H1 (cell line): ENCODE data around the gene RHEX. TPM values are rescaled to one million over a fixed set of nuclear protein-coding genes. Genes with fewer than 3 reads are reported as not detected.

Source experiments
- CTCF ChIA-PET: fragments of 300-600 bp; sonication (Branson Sonifier 250); formaldehyde crosslinking; loops from one replicate; lab custom pipeline; 2021; ENCODE audit not compliant: partially characterized antibody; lab: Charles Lee
- POLR2A ChIA-PET: fragments of 300-600 bp; sonication (Branson Sonifier 250); formaldehyde crosslinking; loops from one replicate; lab custom pipeline; 2021; ENCODE audit warnings: inconsistent platforms; ENCODE audit not compliant: partially characterized antibody; lab: Charles Lee
- DNase-seq, 2 experiments: peaks; one replicate each; pipeline versions ENCODE4 v3.0.0 to v3.0.0-alpha.2; 2010 to 2022; ENCODE audit warnings: low spot score in 2 of 2, low read depth in 1 of 2, mixed read lengths in 1 of 2
- FAIRE-seq: peaks from 2 replicates; lab custom pipeline; 2011; peaks lifted over from hg19 to GRCh38; lab: Jason Lieb, UNC
- H2AFZ ChIP-seq: 2 replicates; pipeline ENCODE4 v1.8.1; 2012; ENCODE audit warnings: low read length, inconsistent platforms
- H2AK5ac ChIP-seq: 2 replicates; pipeline ENCODE4 v1.6.1; 2013; ENCODE audit warnings: low read depth, low read length
- H2BK120ac ChIP-seq: replicated peaks from 2 replicates; pipeline ENCODE3; 2013; ENCODE audit warnings: low read depth, low read length, inconsistent platforms
- H2BK12ac ChIP-seq: 2 replicates; pipeline ENCODE4 v1.6.1; 2013; ENCODE audit warnings: low read depth, low read length
- H2BK15ac ChIP-seq: 2 replicates; pipeline ENCODE4 v1.6.1; 2013; ENCODE audit warnings: low read length
- H2BK20ac ChIP-seq: 2 replicates; pipeline ENCODE4 v1.6.1; 2013; ENCODE audit warnings: low read length
- H2BK5ac ChIP-seq: 2 replicates; pipeline ENCODE4 v1.6.1; 2013; ENCODE audit warnings: low read depth, low read length
- H3K14ac ChIP-seq: 2 replicates; pipeline ENCODE4 v1.6.1; 2013; ENCODE audit warnings: inconsistent platforms; ENCODE audit not compliant: insufficient read length
- H3K18ac ChIP-seq: 2 replicates; pipeline ENCODE4 v1.6.1; 2013; ENCODE audit warnings: low read length; ENCODE audit errors: extremely low read depth
- H3K23ac ChIP-seq: 2 replicates; pipeline ENCODE4 v1.6.1; 2013; ENCODE audit warnings: inconsistent platforms; ENCODE audit not compliant: insufficient read length
- H3K23me2 ChIP-seq: 2 replicates; pipeline ENCODE4 v1.6.1; 2013; ENCODE audit warnings: low read depth, low read length
- H3K27ac ChIP-seq: 2 replicates; pipeline ENCODE4 v1.6.1; 2011; ENCODE audit warnings: low read depth, low read length, inconsistent platforms
- H3K27me3 ChIP-seq, 4 experiments: replicated peaks in 1 of 4; 1 replicate in 1 of 4; 2 replicates in 3 of 4; pipeline versions ENCODE4 v1.6.1 to v1.8.1; 2011 to 2013; ENCODE audit warnings: low read length in 3 of 4, mild to moderate bottlenecking in 3 of 4, inconsistent platforms in 2 of 4, mixed read lengths in 2 of 4, moderate library complexity in 1 of 4; ENCODE audit not compliant: control insufficient read depth in 3 of 4, insufficient read depth in 3 of 4; ENCODE audit errors: extremely low read depth in 1 of 4
- H3K36me3 ChIP-seq, 4 experiments: 2 replicates each; pipeline versions ENCODE4 v1.6.1 to v1.8.1; 2011 to 2013; ENCODE audit warnings: mild to moderate bottlenecking in 4 of 4, low read length in 3 of 4, moderate library complexity in 2 of 4, control low read depth in 1 of 4, inconsistent platforms in 1 of 4; ENCODE audit not compliant: insufficient read depth in 4 of 4, control insufficient read depth in 2 of 4
- H3K4ac ChIP-seq: replicated peaks from 2 replicates; pipeline ENCODE3; 2013; ENCODE audit warnings: low read length, low read depth, mixed read lengths, inconsistent platforms; ENCODE audit not compliant: insufficient read length
- H3K4me1 ChIP-seq, 4 experiments: replicated peaks in 1 of 4; 1 replicate in 1 of 4; 2 replicates in 3 of 4; pipeline versions ENCODE4 v1.6.1 to v1.8.1; 2011 to 2013; ENCODE audit warnings: low read length in 3 of 4, inconsistent platforms in 2 of 4, mixed read lengths in 1 of 4; ENCODE audit not compliant: insufficient read depth in 4 of 4, control insufficient read depth in 3 of 4
- H3K4me2 ChIP-seq, 2 experiments: 2 replicates each; pipeline versions ENCODE4 v1.6.1 to v1.8.1; 2011 to 2013; ENCODE audit warnings: low read depth in 2 of 2, low read length in 2 of 2, control low read depth in 1 of 2, inconsistent platforms in 1 of 2, mild to moderate bottlenecking in 1 of 2; ENCODE audit not compliant: insufficient read depth in 1 of 2
- H3K4me3 ChIP-seq, 4 experiments: fragments of 200-600, 300-600 bp in 1 of 4; sonication (generic), shearing (Covaris generic), sonication (Bioruptor Twin) in 1 of 4; 2 replicates each; pipeline versions ENCODE4 v1.5.1 to v1.8.1; 2011 to 2016; ENCODE audit warnings: low read length in 4 of 4, low read depth in 3 of 4, control low read depth in 2 of 4, inconsistent platforms in 2 of 4, mild to moderate bottlenecking in 2 of 4, mixed read lengths in 1 of 4, moderate library complexity in 1 of 4; ENCODE audit not compliant: insufficient read depth in 2 of 4; ENCODE audit errors: extremely low read depth in 1 of 4
- H3K56ac ChIP-seq: replicated peaks from 2 replicates; pipeline ENCODE3; 2013; ENCODE audit warnings: low read depth, mild to moderate bottlenecking, mixed read lengths, low read length, inconsistent platforms; ENCODE audit not compliant: insufficient read length
- H3K79me1 ChIP-seq: 2 replicates; pipeline ENCODE4 v1.6.1; 2013; ENCODE audit warnings: low read depth, low read length, control low read depth
- H3K79me2 ChIP-seq, 2 experiments: 2 replicates each; pipeline versions ENCODE4 v1.6.1 to v1.8.1; 2012 to 2013; ENCODE audit warnings: low read length in 2 of 2, mild to moderate bottlenecking in 2 of 2, inconsistent platforms in 1 of 2; ENCODE audit not compliant: insufficient read depth in 2 of 2, control insufficient read depth in 1 of 2
- H3K9ac ChIP-seq, 4 experiments: replicated peaks in 1 of 4; 1 replicate in 1 of 4; 2 replicates in 3 of 4; pipeline versions ENCODE4 v1.6.1 to v1.8.1; 2011 to 2013; ENCODE audit warnings: low read depth in 3 of 4, low read length in 3 of 4, control low read depth in 2 of 4, mild to moderate bottlenecking in 2 of 4, moderate library complexity in 2 of 4, inconsistent platforms in 1 of 4; ENCODE audit errors: extremely low read depth in 1 of 4
- H3K9me3 ChIP-seq, 2 experiments: 2 replicates each; pipeline versions ENCODE4 v1.6.1 to v1.8.1; 2012 to 2013; ENCODE audit warnings: mild to moderate bottlenecking in 2 of 2, moderate library complexity in 2 of 2, control low read depth in 1 of 2, inconsistent platforms in 1 of 2, low read depth in 1 of 2, low read length in 1 of 2, mixed read lengths in 1 of 2; ENCODE audit not compliant: insufficient read depth in 2 of 2
- H4K20me1 ChIP-seq, 2 experiments: replicated peaks in 1 of 2; 2 replicates each; pipeline versions ENCODE3 to v1.8.1; 2011 to 2013; ENCODE audit warnings: inconsistent platforms in 2 of 2, low read length in 2 of 2, mild to moderate bottlenecking in 1 of 2; ENCODE audit not compliant: insufficient read depth in 2 of 2, control insufficient read depth in 1 of 2
- H4K5ac ChIP-seq: 2 replicates; pipeline ENCODE4 v1.6.1; 2013; ENCODE audit warnings: low read length, low read depth, mixed read lengths, inconsistent platforms; ENCODE audit not compliant: insufficient read length
- H4K8ac ChIP-seq: 2 replicates; pipeline ENCODE4 v1.8.0; 2013; ENCODE audit warnings: mild to moderate bottlenecking, moderate library complexity, low read length, inconsistent platforms; ENCODE audit not compliant: insufficient read depth; ENCODE audit errors: extremely low read depth
- H4K91ac ChIP-seq: replicated peaks from 2 replicates; pipeline ENCODE3; 2013; ENCODE audit warnings: low read length, mixed read lengths, inconsistent platforms; ENCODE audit not compliant: insufficient read length
- GTF2F1 ChIP-seq: IDR thresholded peaks from 2 replicates; pipeline ENCODE4 v1.6.1; 2012; ENCODE audit warnings: low read depth, low read length, improper control_type of control experiment, borderline replicate concordance
- POU5F1 ChIP-seq: IDR thresholded peaks from 2 replicates; pipeline ENCODE4 v1.6.1; 2011; ENCODE audit warnings: low read depth, mild to moderate bottlenecking, low read length, moderate library complexity
- SUZ12 ChIP-seq: fragments of 200-600 bp; sonication (generic); IDR thresholded peaks from 2 replicates; pipeline ENCODE4 v1.6.1; 2012; ENCODE audit warnings: mild to moderate bottlenecking, inconsistent platforms, low read length, moderate library complexity, mixed read lengths
- TAF1 ChIP-seq: IDR thresholded peaks from 2 replicates; pipeline ENCODE4 v1.6.1; 2011; ENCODE audit warnings: mild to moderate bottlenecking, low read depth, low read length
- WGBS, 2 experiments: shearing (Covaris generic) in 1 of 2; methylation state at CpG; one replicate each; pipeline versions ENCODE4 v1.1.6 to v1.1.7; 2013 to 2015; ENCODE audit warnings: low lambda C conversion rate in 2 of 2, mixed read lengths in 2 of 2, inconsistent platforms in 1 of 2, low coverage in 1 of 2, missing lambda C conversion rate in 1 of 2; ENCODE audit not compliant: insufficient replicate concordance in 2 of 2, insufficient coverage in 1 of 2, insufficient read length in 1 of 2; ENCODE audit errors: extremely low coverage in 1 of 2, missing lambda C conversion rate in 1 of 2; 5-methylcytosine and 5-hydroxymethylcytosine counted together
- polyA plus RNA-seq, 7 experiments: library from polyadenylated mRNA; depleted of rRNA in 3 of 7; stranded (reverse) in 5 of 7; unstranded in 2 of 7; fragments of >200 nt in 5 of 7; fragments of 200-250 nt in 2 of 7; gene quantifications; 1 replicate in 5 of 7; 2 replicates in 1 of 7; 4 replicates in 1 of 7; pipeline versions ENCODE4 v1.2.1 to v1.2.3, GENCODE V29; 2011 to 2013; ENCODE audit warnings: missing spikeins in 2 of 7, mixed read lengths in 2 of 7
- total RNA-seq: library from RNA; stranded (reverse); fragmentation: NEBNext Ultra II Directional; extraction: Animal tissue kit (Norgen Biotek cat#: 25700); gene quantifications from 2 replicates; pipeline ENCODE4 v1.2.1, GENCODE V29; 2021

The RHEX gene
- total and polyA plus RNA-seq, 2 of the 8 experiments (the other 6 are each of a cell fraction or from before 2014, with no cell fraction given) = not detected

DNA sequence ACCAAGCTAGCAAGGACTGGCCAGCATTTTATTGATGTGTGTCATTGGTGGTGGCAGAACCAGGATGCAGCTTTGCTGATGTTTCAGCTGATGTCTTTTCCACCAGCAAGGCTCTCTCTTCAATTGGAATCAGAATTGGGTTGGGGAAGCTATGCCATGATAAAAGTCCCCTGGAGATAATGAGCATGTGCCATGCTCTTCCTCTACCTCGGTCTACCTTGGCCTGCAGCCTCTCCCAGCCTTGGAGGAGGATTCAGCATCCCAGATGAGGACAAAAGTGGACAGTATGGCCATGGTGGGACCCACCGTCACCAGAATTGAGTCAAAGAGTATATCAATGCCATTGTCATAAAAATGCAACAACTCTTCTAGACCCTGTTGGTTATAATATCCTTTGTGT is 55.7 kb downstream of the RHEX start:
- Histone ChIP-seq H3K4me1 (no peaks in the 10 kb centered on the region), H4K91ac (no peak overlapping the region), H3K79me2 (no peaks in the 10 kb centered on the region), H2BK20ac (no peak overlapping the region), H3K79me1 (no peaks in the 10 kb centered on the region), H2AK5ac (no peak overlapping the region), H3K23me2 (no peaks in the 10 kb centered on the region), H4K20me1 (no peaks in the 10 kb centered on the region), H3K18ac (no peak overlapping the region), H3K56ac (no peak overlapping the region), H3K27me3 (no peaks in the 10 kb centered on the region), H2BK15ac (no peak overlapping the region), H2AFZ (no peak overlapping the region), H3K9ac (no peak overlapping the region), H2BK12ac (no peak overlapping the region), H3K4me3 (no peak overlapping the region), H4K8ac (no peak overlapping the region), H2BK5ac (no peak overlapping the region), H3K4me2 (no peak overlapping the region), H3K4ac (no peak overlapping the region), H3K9me3 (no peaks in the 10 kb centered on the region), H3K23ac (no peak overlapping the region), H2BK120ac (no peak overlapping the region), H4K5ac (no peak overlapping the region), H3K14ac (no peak overlapping the region), H3K36me3 (no peaks in the 10 kb centered on the region), H3K27ac (no peak overlapping the region)
- no peak for FAIRE-seq
- peak in 1 of 2 experiments; percentile 10 for DNase-seq
- TF ChIP-seq TAF1 (no peak), SUZ12 (no peak), GTF2F1 (no peak), POU5F1 (no peak)
- 90% methylated on average over 2 of the region's 2 CpGs; no CpG with 5 or more reads in 1 of the 2 experiments for WGBS, 2 experiments
- POLR2A ChIA-PET = no interaction called here
- CTCF ChIA-PET = interaction anchor here (0.5 to 16.5 kb wide), 12 partner anchors 9 to 413 kb away, joined by 3 to 262 read pairs (median 4); partner anchors contain the start of gene AVPR1B
